Prostate gland (tissue), 2 donors: ENCODE results near the gene RPAP2. TPM values are rescaled to one million over a fixed set of nuclear protein-coding genes. Genes with fewer than 3 reads are reported as not detected.

Experiments
- DNase-seq: peaks from one replicate; pipeline ENCODE4 v3.0.0-alpha.2; 2019; ENCODE audit warnings: low spot score
- H3K27ac ChIP-seq, 2 donors: fragments of 200-600 bp; sonication (generic); 2 replicates each; pipeline ENCODE4 v1.5.1; 2017 to 2019
- H3K27me3 ChIP-seq: fragments of 200-600 bp; sonication (generic); replicated peaks from 2 replicates; pipeline ENCODE4 v1.5.1; 2019; ENCODE audit not compliant: insufficient read depth
- H3K36me3 ChIP-seq, 2 donors: fragments of 200-600 bp; sonication (generic); 1 replicate in 1 of 2; 2 replicates in 1 of 2; pipeline versions ENCODE4 v1.5.1 to v1.8.1; 2017 to 2019
- H3K4me1 ChIP-seq: fragments of 200-600 bp; sonication (generic); replicated peaks from 2 replicates; pipeline ENCODE4 v1.5.1; 2019
- H3K4me3 ChIP-seq, 2 donors: fragments of 200-600 bp; sonication (generic); 2 replicates each; pipeline ENCODE4 v1.5.1; 2017 to 2019
- H3K9me3 ChIP-seq: fragments of 200-600 bp; sonication (generic); 2 replicates; pipeline ENCODE4 v1.5.1; 2017
- POLR2A ChIP-seq: fragments of 450-650 bp; IDR thresholded peaks from one replicate; pipeline ENCODE4 v1.6.1; 2016; ENCODE audit warnings: antibody characterized with exemption, mild to moderate bottlenecking
- POLR2AphosphoS5 ChIP-seq: sonication (generic); formaldehyde crosslinking; IDR thresholded peaks from one replicate; pipeline ENCODE4 v1.6.1; 2017; ENCODE audit warnings: antibody characterized with exemption
- WGBS: methylation state at CpG from one replicate; pipeline ENCODE4 v1.1.5; 2018; 5-methylcytosine and 5-hydroxymethylcytosine counted together
- intact Hi-C: fragments of 100-400 bp; cut with DNase I; formaldehyde crosslinking; loops from one replicate; pipeline ENCODE4 v1.14.2; 2022
- total RNA-seq, 2 donors: library from RNA; depleted of rRNA; stranded (reverse); fragments of >200 nt; gene quantifications; one replicate each; pipeline ENCODE4 v1.1.0, GENCODE V29; 2016
- TF ChIP-seq, protein P1 (sequence below), 4 experiments: fragments of 200-600 bp in 2 of 4; fragments of 450-650 bp in 2 of 4; sonication (generic) in 2 of 4; IDR thresholded peaks; 1 replicate in 3 of 4; 2 replicates in 1 of 4; pipeline ENCODE4 v1.5.1; 2016 to 2019; ENCODE audit warnings: antibody characterized with exemption in 4 of 4, mild to moderate bottlenecking in 2 of 4, moderate library complexity in 2 of 4

Gene RPAP2
- total RNA-seq, 2 donors from 2014 or later = 6.5 to 11.0 TPM

GRCh38 chr1:92408825-92409224, 110.0 kb downstream of the RPAP2 start:
- intact Hi-C loops = no loop called here
- no peaks in the 10 kb centered on the region for H3K36me3 ChIP-seq
- H3K27me3 ChIP-seq = no peaks in the 10 kb centered on the region
- no peak overlapping the region for H3K4me3 ChIP-seq
- WGBS = 88% methylated on average over 1 of the region's 1 CpG
- no peak for DNase-seq
- no peak overlapping the region for H3K27ac ChIP-seq
- TF ChIP-seq, protein P1, sequence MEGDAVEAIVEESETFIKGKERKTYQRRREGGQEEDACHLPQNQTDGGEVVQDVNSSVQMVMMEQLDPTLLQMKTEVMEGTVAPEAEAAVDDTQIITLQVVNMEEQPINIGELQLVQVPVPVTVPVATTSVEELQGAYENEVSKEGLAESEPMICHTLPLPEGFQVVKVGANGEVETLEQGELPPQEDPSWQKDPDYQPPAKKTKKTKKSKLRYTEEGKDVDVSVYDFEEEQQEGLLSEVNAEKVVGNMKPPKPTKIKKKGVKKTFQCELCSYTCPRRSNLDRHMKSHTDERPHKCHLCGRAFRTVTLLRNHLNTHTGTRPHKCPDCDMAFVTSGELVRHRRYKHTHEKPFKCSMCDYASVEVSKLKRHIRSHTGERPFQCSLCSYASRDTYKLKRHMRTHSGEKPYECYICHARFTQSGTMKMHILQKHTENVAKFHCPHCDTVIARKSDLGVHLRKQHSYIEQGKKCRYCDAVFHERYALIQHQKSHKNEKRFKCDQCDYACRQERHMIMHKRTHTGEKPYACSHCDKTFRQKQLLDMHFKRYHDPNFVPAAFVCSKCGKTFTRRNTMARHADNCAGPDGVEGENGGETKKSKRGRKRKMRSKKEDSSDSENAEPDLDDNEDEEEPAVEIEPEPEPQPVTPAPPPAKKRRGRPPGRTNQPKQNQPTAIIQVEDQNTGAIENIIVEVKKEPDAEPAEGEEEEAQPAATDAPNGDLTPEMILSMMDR (IDR thresholded peaks at IDR 0.05) = no peak
- TF ChIP-seq POLR2AphosphoS5 = no peak
- no peak for TF ChIP-seq POLR2A
- H3K9me3 ChIP-seq = no peaks in the 10 kb centered on the region
- no peaks in the 10 kb centered on the region for H3K4me1 ChIP-seq

GRCh38 chr1:92409946-92410549, 111.2 kb downstream of the RPAP2 start:
- Histone ChIP-seq H3K9me3 (no peaks in the 10 kb centered on the region), H3K4me3 (no peak overlapping the region), H3K27ac (no peak overlapping the region), H3K27me3 (no peaks in the 10 kb centered on the region), H3K4me1 (no peaks in the 10 kb centered on the region), H3K36me3 (no peaks in the 10 kb centered on the region)
- intact Hi-C loops = no loop called here
- TF ChIP-seq POLR2A (no peak), POLR2AphosphoS5 (no peak)
- TF ChIP-seq, protein P1 (IDR thresholded peaks at IDR 0.05) = no peak
- DNase-seq = no peak
- 73% methylated on average over 4 of the region's 4 CpGs for WGBS

GRCh38 chr1:92410706-92411105, 111.8 kb downstream of the RPAP2 start:
- 55% methylated on average over 3 of the region's 3 CpGs for WGBS
- intact Hi-C loops = no loop called here
- Histone ChIP-seq H3K4me3 (no peak overlapping the region), H3K27ac (no peak overlapping the region), H3K9me3 (no peaks in the 10 kb centered on the region), H3K27me3 (no peaks in the 10 kb centered on the region), H3K4me1 (no peaks in the 10 kb centered on the region), H3K36me3 (no peaks in the 10 kb centered on the region)
- DNase-seq = no peak
- TF ChIP-seq, protein P1 (IDR thresholded peaks at IDR 0.05) = no peak
- no peak for TF ChIP-seq POLR2A
- TF ChIP-seq POLR2AphosphoS5 = no peak

DNA sequence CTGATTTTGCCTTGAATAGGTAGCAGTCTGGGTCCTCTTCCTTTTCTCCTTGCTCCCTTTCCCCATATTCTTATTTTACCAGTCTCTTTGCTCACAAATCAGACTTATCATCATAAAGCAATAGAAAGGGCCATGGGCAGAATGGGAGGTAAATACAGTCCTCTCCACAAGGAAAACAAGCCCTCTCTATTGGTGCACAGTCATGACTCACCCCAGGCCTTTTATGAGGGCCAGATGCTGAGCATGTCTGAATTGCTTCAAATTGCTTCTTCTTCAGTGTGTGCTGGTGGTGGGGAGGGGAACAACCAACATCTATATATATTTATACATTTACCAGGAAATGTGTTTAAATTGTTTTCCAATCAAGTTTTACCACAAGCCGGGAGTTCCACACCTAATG, 112.7 kb downstream of the RPAP2 start:
- no peak overlapping the region for H3K27ac ChIP-seq
- no peaks in the 10 kb centered on the region for H3K4me1 ChIP-seq
- no peaks in the 10 kb centered on the region for H3K27me3 ChIP-seq
- intact Hi-C loops = no loop called here
- DNase-seq = no peak
- no peak overlapping the region for H3K4me3 ChIP-seq
- H3K9me3 ChIP-seq = no peaks in the 10 kb centered on the region
- TF ChIP-seq, protein P1 (IDR thresholded peaks at IDR 0.05) = no peak
- TF ChIP-seq POLR2AphosphoS5 = no peak
- no peak for TF ChIP-seq POLR2A
- 52% methylated on average over 1 of the region's 1 CpG for WGBS
- H3K36me3 ChIP-seq = no peaks in the 10 kb centered on the region

DNA sequence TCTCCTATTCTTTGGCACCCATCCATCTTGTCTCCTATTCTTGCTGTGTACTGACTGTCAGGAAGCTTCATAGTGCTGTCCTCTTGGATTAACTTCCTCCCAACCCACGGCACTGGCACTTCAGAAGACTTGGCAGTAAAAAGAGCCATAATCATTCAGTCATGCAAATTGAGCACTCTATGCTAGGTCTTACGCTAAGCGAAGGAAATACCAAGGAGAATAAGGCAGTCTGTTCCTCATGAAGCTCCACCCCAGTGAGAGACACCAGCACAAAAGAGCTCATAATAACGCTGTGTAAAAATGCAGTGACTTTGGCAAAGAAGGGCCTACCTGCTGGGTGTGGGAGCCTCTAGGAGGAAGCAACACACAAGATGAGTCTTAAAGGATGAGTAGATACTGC, 120.8 kb downstream of the RPAP2 start:
- Histone ChIP-seq H3K4me1 (no peaks in the 10 kb centered on the region), H3K9me3 (no peaks in the 10 kb centered on the region), H3K27ac (no peak overlapping the region), H3K27me3 (no peaks in the 10 kb centered on the region), H3K4me3 (no peak overlapping the region), H3K36me3 (no peaks in the 10 kb centered on the region)
- intact Hi-C loops = no loop called here
- DNase-seq = no peak
- WGBS = 36% methylated on average over 4 of the region's 4 CpGs
- TF ChIP-seq POLR2A (no peak), POLR2AphosphoS5 (no peak)
- TF ChIP-seq, protein P1 (IDR thresholded peaks at IDR 0.05) = no peak
